Measurements from ENCODE around the gene C1orf226.

C1orf226 gene

DNA sequence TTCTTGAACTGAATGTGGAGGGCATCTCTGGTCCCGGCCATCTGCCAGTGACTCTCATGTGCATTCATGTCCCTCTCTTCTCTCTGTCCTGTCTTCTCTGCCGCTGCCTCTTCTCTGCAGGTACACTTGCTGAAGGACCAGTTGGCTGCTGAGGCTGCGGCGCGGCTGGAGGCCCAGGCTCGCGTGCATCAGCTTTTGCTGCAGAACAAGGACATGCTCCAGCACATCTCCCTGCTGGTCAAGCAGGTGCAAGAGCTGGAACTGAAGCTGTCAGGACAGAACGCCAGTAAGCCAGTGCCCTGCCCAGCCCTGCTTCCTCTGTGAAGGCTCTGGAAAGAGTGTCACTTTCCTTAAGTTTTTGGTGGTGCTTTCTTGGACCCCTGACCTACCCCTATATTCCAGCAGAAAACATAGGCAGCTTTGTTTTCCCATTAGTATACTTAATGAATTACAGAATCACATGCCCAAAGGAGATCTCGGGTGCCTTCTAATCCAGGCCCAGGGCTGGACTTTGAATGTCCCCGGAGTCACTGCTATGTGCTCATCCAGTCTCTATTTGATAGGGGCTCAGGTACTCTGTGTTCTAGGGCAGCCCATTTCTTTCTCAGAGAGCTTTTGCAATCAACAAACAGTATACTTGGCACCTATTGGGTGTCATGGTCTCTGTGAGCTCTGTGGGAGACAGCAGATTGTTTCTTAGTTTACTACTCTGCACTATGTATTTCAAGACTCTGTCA, 16.1 kb upstream of the C1orf226 start:
- no peak for DNase-seq (ENCODE audit: low read depth in 2 of 3, low spot score in 2 of 3)

DNA sequence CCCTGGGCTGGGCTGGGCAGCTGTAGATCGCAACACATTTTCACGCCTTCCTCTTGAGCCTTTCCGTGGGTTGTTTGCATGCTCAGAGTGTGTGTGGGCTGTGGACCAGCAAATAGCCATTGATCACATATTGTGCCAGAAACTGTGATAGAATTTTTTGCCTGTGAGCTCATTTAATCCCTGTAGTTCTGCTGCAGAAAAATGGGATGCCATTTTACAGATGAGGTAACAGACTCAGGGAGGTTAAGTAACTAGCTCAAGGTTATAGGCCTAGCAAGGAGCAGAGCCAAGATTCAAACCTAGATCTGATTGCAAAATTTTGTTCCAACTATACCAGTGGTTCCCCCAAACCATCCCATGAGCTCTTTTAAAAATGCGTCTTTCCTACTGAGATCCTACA, 15.4 kb upstream of the C1orf226 start:
- DNase-seq (ENCODE audit: low read depth in 2 of 3, low spot score in 2 of 3), result no peak

DNA sequence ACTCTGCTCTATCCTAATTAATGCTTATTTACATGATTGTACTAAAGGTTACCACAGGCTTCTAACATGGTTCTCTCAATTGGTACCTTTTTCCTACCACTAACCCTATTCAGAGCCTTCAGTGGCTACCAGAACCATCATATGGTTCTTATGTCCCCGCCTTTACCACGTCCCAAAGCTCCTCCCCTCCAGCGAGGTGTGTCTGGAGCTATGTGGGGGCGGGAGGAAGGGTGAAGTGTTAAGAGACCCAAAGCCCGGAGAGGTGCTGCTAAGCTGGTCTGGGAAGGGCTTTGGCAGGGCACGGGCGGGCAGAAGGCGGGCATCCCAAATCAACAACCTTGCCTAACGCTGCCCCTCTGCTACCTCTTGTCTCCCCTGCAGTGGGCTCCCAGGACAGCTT, 14.9 kb upstream of the C1orf226 start:
- no peak for DNase-seq (ENCODE audit: low read depth in 2 of 3, low spot score in 2 of 3)

DNA sequence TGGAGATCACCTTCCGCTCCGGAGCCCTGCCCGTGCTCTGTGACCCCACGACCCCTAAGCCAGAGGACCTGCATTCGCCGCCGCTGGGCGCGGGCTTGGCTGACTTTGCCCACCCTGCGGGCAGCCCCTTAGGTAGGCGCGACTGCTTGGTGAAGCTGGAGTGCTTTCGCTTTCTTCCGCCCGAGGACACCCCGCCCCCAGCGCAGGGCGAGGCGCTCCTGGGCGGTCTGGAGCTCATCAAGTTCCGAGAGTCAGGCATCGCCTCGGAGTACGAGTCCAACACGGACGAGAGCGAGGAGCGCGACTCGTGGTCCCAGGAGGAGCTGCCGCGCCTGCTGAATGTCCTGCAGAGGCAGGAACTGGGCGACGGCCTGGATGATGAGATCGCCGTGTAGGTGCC, 14.5 kb upstream of the C1orf226 start:
- no peak for DNase-seq (ENCODE audit: low read depth in 2 of 3, low spot score in 2 of 3)

DNA sequence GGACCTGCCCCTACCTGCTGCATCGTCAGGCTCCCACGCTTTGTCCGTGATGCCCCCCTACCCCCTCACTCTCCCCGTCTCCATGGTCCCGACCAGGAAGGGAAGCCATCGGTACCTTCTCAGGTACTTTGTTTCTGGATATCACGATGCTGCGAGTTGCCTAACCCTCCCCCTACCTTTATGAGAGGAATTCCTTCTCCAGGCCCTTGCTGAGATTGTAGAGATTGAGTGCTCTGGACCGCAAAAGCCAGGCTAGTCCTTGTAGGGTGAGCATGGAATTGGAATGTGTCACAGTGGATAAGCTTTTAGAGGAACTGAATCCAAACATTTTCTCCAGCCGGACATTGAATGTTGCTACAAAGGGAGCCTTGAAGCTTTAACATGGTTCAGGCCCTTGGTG, 13.8 kb upstream of the C1orf226 start:
- no peak for DNase-seq (ENCODE audit: low read depth in 2 of 3, low spot score in 2 of 3)

DNA sequence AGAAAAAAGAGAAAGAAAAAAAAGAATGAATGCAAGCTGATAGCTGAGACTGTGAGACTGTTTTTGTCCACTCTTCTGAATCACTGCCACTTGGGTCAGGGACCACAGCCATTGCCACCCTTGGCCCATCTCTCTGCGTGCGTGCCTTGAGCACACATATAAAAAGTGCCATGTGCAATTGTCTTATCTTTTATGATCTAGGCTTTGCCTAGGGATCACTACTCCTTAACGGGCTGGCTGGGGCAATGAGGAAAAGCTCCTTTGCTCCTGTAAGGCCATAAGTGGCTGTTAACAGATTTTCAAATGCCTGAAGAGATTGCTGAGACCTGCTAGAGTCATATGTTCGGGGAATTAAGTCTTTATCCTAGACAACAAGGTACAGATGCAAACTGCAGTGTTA, 13.1 kb upstream of the C1orf226 start:
- no peak for DNase-seq (ENCODE audit: low read depth in 2 of 3, low spot score in 2 of 3)

DNA sequence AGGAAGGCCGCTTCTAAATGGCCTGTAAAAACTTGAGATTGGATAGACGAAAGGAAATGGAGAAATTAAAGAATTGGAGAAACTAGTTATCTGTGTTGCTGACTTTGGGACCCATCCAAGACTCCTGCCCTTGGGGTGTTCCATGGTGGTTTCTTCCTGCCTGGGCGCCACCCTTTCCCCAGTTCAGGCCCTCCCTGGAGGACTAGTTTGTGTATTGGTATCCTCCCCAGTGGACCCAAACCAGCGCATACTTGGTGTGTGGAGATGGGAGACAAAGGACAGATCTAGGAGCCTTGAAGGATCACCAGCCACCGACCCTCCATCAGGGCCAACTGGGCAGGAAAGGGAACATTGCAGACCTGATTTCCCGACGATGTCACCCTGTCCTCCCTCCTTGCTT, 12.0 kb upstream of the C1orf226 start:
- DNase-seq (ENCODE audit: low read depth in 2 of 3, low spot score in 2 of 3), result no peak

DNA sequence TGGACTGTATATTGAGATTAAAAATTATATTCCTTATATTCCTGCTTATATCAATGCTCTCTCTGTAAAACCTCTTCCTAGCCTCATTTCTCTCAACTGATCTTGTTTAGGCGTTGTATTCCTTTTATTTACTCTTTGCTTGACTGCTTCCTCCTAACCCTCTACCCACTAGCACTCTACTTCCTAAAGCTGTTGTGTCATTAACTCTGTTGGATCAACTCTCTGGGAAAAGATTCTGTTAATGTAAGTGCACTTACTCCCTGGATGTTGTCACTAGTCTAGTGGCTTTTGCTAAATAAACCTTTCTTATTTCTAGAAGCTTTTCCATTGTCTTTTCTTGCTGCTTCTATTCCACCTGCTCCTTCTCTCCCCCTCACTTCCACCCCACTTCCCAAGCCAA, 11.4 kb upstream of the C1orf226 start:
- DNase-seq (ENCODE audit: low read depth in 2 of 3, low spot score in 2 of 3), result no peak

DNA sequence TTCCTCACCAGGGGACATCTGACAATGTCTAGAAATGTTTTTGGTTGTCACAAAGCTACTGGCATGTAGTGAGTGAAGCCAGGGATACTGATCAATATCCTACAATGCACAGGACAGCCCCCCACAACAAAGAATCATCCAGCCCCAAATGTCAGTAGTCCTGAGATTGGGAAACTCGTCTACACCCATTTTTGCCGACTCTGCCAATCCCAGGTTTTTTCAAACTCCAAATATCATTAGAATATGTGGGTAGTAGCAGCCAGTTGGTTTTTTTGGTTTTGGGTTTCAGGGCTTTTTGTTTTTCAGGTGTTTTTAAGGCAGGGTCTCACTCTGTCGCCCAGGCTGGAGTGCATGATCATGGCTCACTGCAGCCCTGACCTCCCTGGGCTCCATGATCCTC, 10.8 kb upstream of the C1orf226 start:
- no peak for DNase-seq (ENCODE audit: low read depth in 2 of 3, low spot score in 2 of 3)

DNA sequence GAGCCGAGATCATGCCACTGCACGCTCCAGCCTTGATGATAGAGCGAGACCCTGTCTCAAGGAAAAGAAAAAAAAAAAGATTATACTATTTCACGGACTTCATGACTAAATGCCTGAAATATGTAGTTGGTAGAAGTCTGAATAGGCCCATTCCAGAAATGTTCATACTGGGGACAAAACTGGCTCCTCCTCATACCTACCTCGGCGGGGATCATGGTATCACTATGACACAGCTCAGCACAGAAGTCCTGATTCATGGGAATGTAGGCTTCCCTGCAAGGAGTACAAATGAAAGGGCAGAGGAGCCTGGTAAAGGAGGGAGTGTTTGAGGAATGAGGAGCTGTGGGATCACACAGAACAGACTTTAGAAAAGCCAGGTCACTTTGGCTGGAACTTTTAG, 9.9 kb upstream of the C1orf226 start:
- DNase-seq (ENCODE audit: low read depth in 2 of 3, low spot score in 2 of 3), result no peak

DNA sequence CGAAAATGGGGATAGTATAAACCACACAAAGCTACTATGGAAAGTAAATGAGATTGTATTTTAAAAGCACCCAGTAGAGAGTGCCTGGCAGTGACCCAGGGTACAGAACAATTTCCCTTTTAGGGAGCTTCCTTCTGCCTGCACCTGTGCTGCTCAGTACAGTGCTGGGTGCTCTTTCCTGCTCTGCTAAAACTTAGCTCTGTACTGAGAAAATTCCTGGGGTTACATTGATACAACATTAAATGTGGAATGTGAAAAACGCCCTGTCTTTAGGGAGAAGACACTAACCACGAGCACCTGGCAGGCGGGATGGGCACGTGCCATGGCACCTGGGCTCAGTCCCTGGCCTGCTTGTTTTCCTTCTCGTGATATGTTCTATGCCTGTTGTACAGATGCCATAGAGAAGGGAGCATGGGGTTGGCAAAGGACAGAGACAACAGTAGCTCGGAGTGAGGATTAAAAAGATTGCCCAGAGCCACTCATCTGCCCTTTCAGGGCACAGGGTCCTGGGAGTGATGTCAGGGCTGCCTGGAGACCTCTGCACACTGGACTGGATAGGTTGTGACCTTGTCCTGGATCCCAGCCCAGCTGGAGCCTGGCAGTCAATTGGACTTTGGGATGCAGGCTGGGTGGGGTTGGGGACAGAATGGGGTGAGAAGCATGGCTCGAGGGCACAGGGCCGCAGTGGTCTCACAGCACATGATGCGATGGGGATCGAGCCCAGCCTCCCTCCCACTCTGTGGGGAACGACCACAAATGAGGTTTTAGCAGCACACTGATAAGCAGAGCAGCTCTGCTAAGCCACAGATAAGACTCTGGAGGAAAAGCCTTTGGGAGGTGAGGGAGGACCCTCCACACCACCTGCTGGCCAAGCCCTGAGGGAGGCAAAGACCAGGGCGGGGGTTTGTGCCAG, 9.1 kb upstream of the C1orf226 start:
- no peak for DNase-seq (ENCODE audit: low read depth in 2 of 3, low spot score in 2 of 3)

DNA sequence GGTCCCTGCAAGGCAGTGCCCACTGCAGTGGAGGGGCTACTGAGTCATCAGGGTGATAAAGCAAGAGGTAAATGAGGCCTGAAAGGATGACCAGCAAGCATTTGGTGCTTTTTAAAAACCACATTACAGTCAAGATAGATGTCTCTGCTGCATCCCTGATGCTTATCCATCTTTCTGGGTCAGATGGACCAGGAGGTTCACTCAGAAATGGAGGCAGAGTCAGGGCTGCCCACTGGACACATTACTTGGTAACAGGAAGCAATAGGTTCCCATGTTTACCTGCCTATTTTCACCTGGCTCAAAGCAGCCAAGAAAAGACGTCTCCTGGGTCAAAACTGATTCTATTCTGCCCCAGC, 8.5 kb upstream of the C1orf226 start:
- DNase-seq (ENCODE audit: low read depth in 2 of 3, low spot score in 2 of 3), result no peak

DNA sequence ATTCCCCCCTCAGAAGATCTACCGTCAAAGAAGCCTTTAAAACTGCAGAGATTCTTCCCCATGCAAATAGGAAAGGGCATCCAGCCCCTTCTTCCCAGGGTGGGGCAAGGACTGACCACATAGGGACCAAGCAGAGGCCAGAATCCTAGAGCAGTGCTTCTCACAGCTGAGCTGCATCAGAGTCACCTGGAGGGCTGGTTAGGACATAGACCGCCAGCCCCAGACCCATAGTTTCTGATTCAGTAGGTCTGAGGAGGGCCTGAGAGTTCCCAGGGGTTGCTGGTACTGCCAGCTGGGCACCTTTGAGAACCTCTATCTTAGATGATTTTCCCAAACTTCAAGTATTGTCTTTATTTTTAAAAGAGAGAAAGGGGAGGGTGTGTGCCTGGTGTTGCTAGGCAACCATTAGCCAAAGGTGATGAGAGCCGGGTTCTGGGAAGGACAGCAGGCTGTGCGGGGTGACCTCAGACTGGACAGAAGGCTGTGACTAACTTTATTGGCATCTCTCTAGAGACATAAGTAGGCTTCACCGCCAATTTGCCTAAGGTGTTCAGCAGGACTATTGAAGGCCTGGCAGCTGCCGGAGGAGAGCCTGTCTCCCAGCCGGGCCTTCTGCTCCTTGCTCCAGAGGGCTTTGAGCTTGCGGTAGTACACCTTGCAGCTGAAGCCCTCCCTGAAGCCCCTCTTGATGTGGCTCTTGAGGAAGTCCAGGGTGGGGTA, 7.8 kb upstream of the C1orf226 start:
- no peak for DNase-seq (ENCODE audit: low read depth in 2 of 3, low spot score in 2 of 3)

DNA sequence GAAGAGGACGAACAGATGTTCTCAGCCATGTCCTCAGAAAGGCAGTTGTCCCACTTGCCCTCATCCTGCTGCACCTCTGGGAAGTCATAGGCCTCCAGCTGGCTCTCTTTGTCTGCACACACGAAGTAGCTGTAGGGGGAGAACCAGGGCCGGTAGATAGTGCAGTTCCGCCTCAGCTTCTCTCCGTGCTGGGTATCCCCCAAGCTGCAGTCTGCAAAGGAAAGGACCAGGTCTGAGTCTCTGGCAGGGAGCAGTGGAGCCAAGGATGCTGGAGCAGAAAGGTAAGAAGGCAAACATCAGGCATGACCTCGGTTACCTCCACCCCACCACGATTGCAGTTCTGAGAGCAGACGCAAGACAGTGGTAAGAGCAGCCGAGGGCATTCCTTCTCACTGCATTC, 7.1 kb upstream of the C1orf226 start:
- no peak for DNase-seq (ENCODE audit: low read depth in 2 of 3, low spot score in 2 of 3)

DNA sequence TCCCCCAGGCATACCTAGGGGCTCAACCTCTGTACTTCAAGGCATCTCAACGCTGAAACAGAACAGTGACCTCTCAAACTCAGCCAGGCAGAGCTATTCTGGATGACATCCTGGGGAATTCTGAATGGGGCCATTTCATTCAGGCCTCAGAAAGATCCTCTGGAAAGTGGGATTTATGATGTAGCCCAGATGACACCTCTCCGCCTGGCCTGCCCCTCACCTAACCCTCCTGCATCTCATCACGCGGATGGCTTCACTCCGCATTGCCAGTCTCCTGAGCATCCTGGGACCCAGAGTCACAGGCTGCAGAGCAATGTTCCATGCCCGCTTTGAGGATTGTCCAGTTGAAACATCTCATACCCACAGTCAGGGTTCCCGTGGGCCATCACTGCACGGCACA, 6.1 kb upstream of the C1orf226 start:
- DNase-seq (ENCODE audit: low read depth in 2 of 3, low spot score in 2 of 3), result no peak

DNA sequence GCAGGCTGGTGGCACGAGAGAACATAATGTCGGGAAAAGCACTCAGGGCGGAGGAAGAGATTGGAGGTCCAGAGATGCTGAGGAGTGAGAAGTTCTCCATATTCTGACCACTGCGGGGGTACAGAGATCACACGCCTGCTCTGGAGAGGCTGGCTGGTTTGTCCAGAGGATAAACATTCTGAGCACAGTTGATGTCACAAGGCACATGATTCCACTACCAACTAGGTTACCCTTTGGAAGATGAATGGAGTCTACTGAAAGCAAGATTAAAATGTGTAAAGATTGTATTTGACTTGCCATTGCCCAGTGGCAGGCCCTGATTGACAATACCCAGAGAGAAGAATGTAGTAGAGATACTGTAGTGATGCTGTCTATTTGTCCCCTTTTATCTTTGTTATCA, 4.8 kb upstream of the C1orf226 start, which contains the start of gene SPATA46:
SPATA46 (minus strand) TSS at position 164 of the 400 bp plus-strand sequence; CDS start at position 100, 64 bp downstream.
- DNase-seq (ENCODE audit: low read depth in 2 of 3, low spot score in 2 of 3), result no peak

DNA sequence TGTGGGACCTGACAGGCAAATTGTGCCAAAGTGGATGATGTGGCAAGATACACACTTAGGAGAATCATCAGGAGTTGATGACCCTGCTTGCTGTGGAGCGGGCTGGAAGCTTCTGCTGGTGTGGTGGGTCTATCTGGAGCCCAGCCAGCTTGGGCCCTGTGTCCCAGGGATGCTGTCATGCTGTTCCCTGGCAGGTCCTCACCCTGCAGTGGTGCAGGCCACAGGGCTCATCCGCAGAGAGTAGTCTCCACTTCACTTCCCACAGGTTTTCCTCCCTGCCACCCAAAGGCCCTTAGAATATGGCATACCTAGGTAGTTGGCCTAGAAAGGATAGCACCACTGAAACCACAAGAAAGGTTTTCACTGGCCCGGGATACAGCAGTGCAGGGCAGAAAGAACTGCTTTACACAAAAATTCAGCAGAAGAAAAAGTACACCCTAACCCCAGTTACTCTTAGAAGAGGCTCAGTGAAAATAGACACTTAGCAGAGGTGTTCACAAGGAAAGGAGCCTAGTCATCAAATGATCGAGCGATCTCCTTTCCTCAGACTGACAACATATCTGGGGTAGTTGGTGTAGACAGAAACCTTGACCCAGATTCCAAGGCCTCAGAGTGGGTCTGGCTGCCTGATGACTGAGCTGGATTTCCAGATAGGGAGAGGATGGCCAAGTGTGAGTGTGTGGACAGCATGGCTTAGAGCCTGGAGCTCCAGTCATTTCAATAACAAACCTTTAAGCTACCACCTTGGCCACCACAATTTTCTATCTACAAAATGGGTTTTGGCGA, 1.3 kb upstream of the C1orf226 start:
- no peak for DNase-seq (ENCODE audit: low read depth in 2 of 3, low spot score in 2 of 3)

DNA sequence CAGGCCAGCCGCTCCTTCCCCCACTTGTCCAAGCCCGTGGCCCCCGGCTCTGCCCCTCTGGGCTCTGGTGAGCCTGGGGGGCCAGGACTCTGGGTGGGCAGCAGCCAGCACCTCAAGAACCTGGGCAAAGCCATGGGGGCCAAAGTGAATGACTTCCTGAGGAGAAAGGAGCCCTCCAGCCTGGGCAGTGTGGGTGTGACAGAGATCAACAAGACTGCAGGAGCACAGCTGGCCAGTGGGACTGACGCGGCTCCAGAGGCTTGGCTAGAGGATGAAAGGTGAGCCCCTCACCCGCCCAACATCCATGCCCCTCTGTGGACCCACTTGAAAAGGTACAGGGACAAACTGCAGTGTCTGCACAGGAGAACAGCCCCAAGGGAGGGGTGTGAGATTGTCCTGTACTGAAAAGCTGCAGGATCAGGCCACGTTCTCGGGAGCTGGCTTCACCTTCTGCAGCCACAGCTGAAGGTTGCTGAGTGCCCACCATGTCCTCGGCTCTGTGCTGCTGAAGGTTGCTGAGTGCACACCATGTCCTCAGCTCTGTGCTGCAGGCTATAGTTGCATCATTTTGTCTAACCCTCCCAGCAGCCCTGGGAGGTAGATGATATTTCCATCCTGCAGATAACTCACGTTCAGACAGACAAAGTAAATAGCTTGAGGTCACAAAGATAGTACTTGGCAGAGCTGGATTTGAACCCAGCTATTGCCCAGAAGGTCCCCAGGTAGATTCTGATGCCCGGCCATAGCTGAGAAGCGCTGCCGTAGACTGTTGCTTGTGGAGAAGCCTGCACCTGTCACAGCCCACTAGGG, 618 bp downstream of the C1orf226 start:
- no peak for DNase-seq (ENCODE audit: low read depth in 2 of 3, low spot score in 2 of 3)

DNA sequence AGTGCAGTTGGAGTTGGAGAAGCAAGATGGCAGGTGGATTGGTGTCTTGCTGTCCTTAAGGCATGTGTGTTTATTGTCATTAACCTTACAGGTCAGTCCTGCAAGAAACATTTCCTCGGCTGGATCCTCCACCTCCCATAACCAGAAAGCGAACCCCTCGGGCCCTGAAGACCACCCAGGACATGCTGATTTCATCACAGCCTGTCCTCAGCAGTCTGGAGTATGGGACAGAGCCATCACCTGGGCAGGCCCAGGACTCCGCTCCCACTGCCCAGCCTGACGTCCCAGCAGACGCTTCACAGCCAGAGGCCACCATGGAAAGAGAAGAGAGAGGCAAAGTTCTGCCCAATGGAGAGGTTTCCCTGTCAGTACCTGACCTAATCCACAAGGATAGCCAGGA, 1.6 kb downstream of the C1orf226 start:
- no peak for DNase-seq (ENCODE audit: low read depth in 2 of 3, low spot score in 2 of 3)

DNA sequence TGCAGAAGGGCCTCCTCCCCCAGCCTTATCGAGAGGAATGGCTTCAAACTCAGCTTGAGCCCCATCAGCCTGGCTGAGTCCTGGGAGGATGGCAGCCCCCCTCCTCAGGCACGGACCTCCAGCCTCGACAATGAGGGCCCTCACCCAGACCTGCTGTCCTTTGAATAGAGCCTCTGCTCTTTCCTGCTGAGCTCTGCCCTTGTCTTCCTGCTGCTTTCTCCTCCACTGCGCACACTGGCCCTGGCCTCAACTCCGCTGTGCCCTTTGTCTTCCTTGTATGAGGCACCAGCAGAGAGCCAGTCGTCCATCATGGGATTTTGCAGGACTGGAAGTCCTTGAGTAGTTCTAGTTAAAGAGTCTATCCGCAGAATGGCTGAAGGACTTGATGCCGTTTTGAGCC, 2.0 kb downstream of the C1orf226 start:
- no peak for DNase-seq (ENCODE audit: low read depth in 2 of 3, low spot score in 2 of 3)

All from activated CD8-positive, alpha-beta memory T cell treated with anti-CD3 and anti-CD28 coated beads for 48 hours (primary cell).